Esophagus squamous epithelium (tissue), 4 donors: Measurements from ENCODE around the gene CD46.

Experiments
- CTCF ChIP-seq, 6 experiments: fragments of 450-650 bp in 4 of 6; fragments of 200-600 bp in 2 of 6; sonication (generic) in 2 of 6; IDR thresholded peaks; one replicate each; pipeline ENCODE4 v1.5.1; 2016 to 2019; ENCODE audit warnings: antibody characterized with exemption in 6 of 6, mild to moderate bottlenecking in 4 of 6, moderate library complexity in 4 of 6
- POLR2A ChIP-seq, 4 donors: fragments of 450-650 bp; IDR thresholded peaks; one replicate each; pipeline ENCODE4 v1.6.1; 2017; ENCODE audit warnings: antibody characterized with exemption in 4 of 4, mild to moderate bottlenecking in 4 of 4, moderate library complexity in 3 of 4

DNA sequence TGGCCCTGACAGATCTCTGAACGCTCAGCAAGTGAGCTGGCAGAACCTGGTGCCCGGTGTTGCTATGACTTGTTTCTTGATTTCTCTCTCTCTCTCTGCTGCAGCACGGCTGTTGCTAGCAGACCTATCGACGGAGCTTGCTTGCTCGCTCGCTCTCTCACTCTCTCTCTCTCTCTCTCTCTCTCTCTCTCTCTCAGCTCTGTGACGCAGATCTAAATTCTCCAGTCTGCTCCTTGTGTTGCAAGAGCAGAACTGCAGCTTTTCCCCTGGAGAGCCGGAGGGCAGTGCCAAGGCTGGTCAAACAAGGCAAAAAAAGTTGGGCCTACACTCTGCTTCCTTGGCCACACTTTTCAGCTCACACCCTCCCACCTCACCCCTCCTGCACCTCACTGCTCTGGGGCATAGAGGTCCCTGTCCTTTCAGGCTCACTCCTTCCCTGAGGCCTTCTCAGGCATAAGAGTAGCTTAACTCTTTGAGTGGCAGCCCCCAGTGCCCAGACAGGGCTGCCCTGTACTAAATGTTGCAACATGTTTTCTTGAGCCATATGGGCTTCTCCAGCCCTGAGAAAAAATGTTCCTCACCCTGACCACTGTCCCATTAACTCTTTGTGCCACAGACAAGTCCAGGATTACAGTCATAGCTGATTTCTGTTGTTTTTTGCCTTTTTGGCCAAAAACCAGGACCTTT, 72.2 kb downstream of the CD46 start:
- TF ChIP-seq CTCF (IDR thresholded peaks at IDR 0.05) (peak; percentile 39 to 93 (median 76)), POLR2A (IDR thresholded peaks at IDR 0.05) (peak in 2 of 4 donors; percentile 87)
